ENCODE results near the gene RIOX2.
A peak's percentile ranks its signal among the peaks of the same experiment; 100 is the strongest.

Gene RIOX2

DNA sequence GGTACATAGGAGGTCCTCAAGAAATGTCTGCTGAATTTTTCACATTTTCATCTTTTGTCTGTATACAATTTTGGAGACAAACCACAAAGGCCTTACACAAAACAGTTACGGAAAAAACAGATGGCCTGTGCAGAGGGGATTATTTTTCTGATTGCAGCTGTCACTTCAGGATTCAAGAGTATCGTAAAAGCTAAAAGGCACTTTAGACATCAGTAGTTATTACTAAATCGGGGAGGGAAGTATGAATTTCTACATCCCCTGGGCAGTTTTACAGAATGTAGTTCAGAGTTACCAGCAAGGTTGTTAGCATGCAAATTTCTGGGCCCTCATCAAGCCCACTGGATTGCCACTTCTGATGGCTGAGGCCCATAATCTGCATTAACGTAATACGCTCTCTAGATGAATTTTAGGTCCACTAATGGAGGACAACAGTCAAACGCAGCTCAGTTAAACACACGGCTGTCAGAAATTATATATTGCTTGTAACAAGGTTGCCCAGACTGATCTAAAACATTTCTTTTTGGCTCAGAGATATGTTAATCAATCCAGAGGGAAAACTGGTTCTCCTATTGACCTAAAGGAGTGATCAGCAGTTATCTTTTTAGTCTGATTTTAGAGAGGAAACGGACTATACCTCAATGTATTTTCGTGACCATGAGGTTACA lies 1.1 kb downstream of the RIOX2 start:
- Histone ChIP-seq H3K9ac (peak overlapping the region; percentile 74), H3K27ac (peak overlapping the region; percentile 76), H3K27me3 (no peaks in the 10 kb centered on the region), H3K4me2 (peak overlapping the region; percentile 95), H3K4me3 (peak overlapping the region; percentile 74), H3K36me3 (peaks cover 15% of the 10 kb centered on the region), H3K4me1 (peaks cover 45% of the 10 kb centered on the region), H3K9me3 (no peaks in the 10 kb centered on the region), H4K20me1 (peaks cover 32% of the 10 kb centered on the region)
- no peak for TF ChIP-seq Cebpa-rat (IDR thresholded peaks at IDR 0.05)

- H3K9ac ChIP-seq, result no peak overlapping the region
- H4K20me1 ChIP-seq, result peaks cover 38% of the 10 kb centered on the region
- H3K27me3 ChIP-seq, result no peaks in the 10 kb centered on the region
- H3K4me1 ChIP-seq, result peaks cover 44% of the 10 kb centered on the region
- peak overlapping the region; percentile 95 for H3K4me2 ChIP-seq
- H3K27ac ChIP-seq, result no peak overlapping the region
- TF ChIP-seq Cebpa-rat (IDR thresholded peaks at IDR 0.05), result no peak
- peaks cover 25% of the 10 kb centered on the region for H3K36me3 ChIP-seq
- no peaks in the 10 kb centered on the region for H3K9me3 ChIP-seq
- no peak overlapping the region for H3K4me3 ChIP-seq
Measured at GRCh38 chr3:97970156-97970555, 2.1 kb downstream of the RIOX2 start.

GRCh38 chr3:97969541-97969940 lies 2.7 kb downstream of the RIOX2 start:
- H3K9ac ChIP-seq, result no peak overlapping the region
- no peaks in the 10 kb centered on the region for H3K27me3 ChIP-seq
- no peak for TF ChIP-seq Cebpa-rat (IDR thresholded peaks at IDR 0.05)
- peaks cover 40% of the 10 kb centered on the region for H4K20me1 ChIP-seq
- peaks cover 31% of the 10 kb centered on the region for H3K36me3 ChIP-seq
- H3K4me3 ChIP-seq, result no peak overlapping the region
- H3K4me1 ChIP-seq, result peaks cover 38% of the 10 kb centered on the region
- H3K9me3 ChIP-seq, result no peaks in the 10 kb centered on the region
- no peak overlapping the region for H3K27ac ChIP-seq
- H3K4me2 ChIP-seq, result peak overlapping the region; percentile 95

DNA sequence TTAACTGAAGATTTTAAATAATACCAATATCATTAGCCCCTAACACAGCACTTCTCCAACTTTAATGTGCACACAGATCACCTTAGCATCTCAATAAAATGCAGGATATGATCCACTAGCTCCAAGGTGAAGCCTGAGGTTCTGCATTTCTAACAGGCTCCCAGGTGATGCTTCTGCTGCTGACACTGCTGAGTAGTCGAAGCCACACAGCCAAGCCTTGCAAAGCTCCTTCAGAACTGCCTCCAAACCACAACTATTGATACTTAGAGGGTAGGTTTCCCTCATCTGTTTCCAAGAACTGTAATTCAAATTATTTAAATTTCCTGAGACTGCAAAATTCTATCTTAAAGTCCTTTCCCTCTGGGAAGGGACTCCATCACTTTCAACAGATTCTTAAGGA lies 3.9 kb downstream of the RIOX2 start:
- H4K20me1 ChIP-seq, result peaks cover 52% of the 10 kb centered on the region

DNA sequence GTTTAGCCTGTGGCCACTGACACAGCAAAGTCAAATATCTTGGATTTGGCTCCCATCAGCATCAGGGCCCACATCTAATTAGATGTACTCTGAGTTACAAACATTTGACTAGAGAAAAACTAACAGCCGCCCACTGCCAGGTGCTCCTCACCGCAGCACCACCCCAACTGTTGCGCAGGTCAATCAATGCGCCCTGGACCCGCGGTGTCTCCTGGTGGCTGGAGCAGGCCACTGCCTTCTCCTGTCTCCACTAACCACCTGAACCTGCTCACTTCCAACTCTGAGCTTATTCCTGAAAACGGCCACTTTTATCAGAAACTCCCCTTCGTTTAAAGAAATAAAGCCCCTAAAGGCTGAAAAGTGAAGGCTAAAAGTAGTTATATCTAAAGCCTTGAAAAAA lies 4.3 kb downstream of the RIOX2 start:
- H3K27ac ChIP-seq, result no peak overlapping the region
- H3K9me3 ChIP-seq, result no peaks in the 10 kb centered on the region
- H3K36me3 ChIP-seq, result peaks cover 47% of the 10 kb centered on the region
- peaks cover 56% of the 10 kb centered on the region for H4K20me1 ChIP-seq
- H3K9ac ChIP-seq, result no peak overlapping the region
- H3K27me3 ChIP-seq, result no peaks in the 10 kb centered on the region
- H3K4me2 ChIP-seq, result no peak overlapping the region
- H3K4me3 ChIP-seq, result no peak overlapping the region
- H3K4me1 ChIP-seq, result peaks cover 35% of the 10 kb centered on the region
- no peak for TF ChIP-seq Cebpa-rat (IDR thresholded peaks at IDR 0.05)

More for the DNA sequence above, 3.9 kb downstream of the RIOX2 start:
- H3K4me2 ChIP-seq, result no peak overlapping the region
- peaks cover 38% of the 10 kb centered on the region for H3K4me1 ChIP-seq
- no peak overlapping the region for H3K27ac ChIP-seq
- H3K36me3 ChIP-seq, result peaks cover 42% of the 10 kb centered on the region
- TF ChIP-seq Cebpa-rat (IDR thresholded peaks at IDR 0.05), result no peak
- H3K4me3 ChIP-seq, result no peak overlapping the region
- no peaks in the 10 kb centered on the region for H3K27me3 ChIP-seq
- no peaks in the 10 kb centered on the region for H3K9me3 ChIP-seq
- no peak overlapping the region for H3K9ac ChIP-seq

DNA sequence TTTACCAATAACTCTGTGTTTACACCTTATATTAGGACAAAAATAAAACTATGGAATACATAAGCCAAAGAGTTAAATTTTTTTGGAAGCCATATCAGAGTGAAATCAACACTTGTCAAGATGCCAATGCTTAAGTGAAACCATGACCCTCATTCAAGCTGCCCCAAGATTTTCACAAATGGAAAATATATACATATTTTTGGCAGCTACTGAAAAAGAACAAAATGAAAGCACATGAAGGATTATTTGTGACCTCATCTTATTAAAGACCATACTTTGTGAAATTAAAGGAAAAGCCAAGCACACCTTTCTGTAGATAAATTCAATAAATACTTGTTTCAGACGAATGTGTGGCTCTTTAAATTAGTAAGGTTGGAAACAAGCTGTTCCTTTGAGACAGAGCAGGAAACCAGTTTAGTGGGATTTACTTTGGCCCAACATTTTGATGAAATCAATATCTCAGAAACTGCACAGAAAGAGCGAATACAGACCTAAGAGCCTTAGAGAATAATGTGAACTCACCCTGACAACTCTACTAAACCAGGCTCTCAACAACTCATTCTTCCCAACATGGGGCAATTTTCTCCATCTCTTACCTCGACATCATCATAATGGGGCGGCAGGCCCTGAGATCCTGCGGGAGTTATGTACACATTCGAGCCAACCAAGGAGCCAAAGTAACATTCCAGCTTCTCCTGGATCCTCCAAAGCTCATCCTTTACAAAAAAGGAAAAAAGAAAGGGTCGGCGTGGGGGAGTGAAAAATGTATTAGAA lies 11.1 kb downstream of the RIOX2 start:
- no peak overlapping the region for H3K4me2 ChIP-seq
- H3K27me3 ChIP-seq, result no peaks in the 10 kb centered on the region
- H3K9me3 ChIP-seq, result no peaks in the 10 kb centered on the region
- no peak overlapping the region for H3K9ac ChIP-seq
- no peak overlapping the region for H3K27ac ChIP-seq
- peaks cover 40% of the 10 kb centered on the region; the same call in 1 of the 2 replicates for H4K20me1 ChIP-seq
- H3K4me3 ChIP-seq, result no peak overlapping the region
- H3K4me1 ChIP-seq, result peaks cover 12% of the 10 kb centered on the region
- TF ChIP-seq Cebpa-rat (IDR thresholded peaks at IDR 0.05), result no peak
- H3K36me3 ChIP-seq, result peaks cover 94% of the 10 kb centered on the region

- no peaks in the 10 kb centered on the region for H3K27me3 ChIP-seq
- peaks cover 12% of the 10 kb centered on the region for H3K4me1 ChIP-seq
- peaks cover 38% of the 10 kb centered on the region; the same call in 1 of the 2 replicates for H4K20me1 ChIP-seq
- H3K27ac ChIP-seq, result no peak overlapping the region
- H3K9ac ChIP-seq, result no peak overlapping the region
- no peak for TF ChIP-seq Cebpa-rat (IDR thresholded peaks at IDR 0.05)
- no peak overlapping the region for H3K4me3 ChIP-seq
- peaks cover 94% of the 10 kb centered on the region for H3K36me3 ChIP-seq
- no peak overlapping the region for H3K4me2 ChIP-seq
- H3K9me3 ChIP-seq, result no peaks in the 10 kb centered on the region
Measured at GRCh38 chr3:97960551-97960950, 11.7 kb downstream of the RIOX2 start.

DNA sequence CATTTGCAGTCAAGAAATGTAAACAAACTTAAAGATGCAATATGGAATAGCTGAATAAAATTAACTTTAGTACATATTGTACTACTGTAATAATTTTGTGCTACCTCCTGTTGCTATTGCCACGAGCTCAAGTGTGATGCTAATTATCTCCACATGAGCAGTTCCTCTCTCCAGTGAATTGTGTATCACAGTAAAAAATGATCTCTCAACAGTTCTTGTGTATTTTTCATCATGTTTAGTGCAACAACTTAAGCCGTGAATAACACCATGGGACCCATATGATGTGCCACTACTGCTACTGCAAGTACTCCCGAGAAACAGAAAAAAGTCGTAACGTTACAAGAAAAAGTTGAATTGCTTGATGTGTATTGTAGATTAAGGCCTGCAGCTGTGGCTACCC lies 12.4 kb downstream of the RIOX2 start:
- no peaks in the 10 kb centered on the region for H3K9me3 ChIP-seq
- peaks cover 32% of the 10 kb centered on the region; the same call in 1 of the 2 replicates for H4K20me1 ChIP-seq
- H3K9ac ChIP-seq, result no peak overlapping the region
- no peak overlapping the region for H3K27ac ChIP-seq
- peaks cover 94% of the 10 kb centered on the region for H3K36me3 ChIP-seq
- H3K4me1 ChIP-seq, result peaks cover 17% of the 10 kb centered on the region
- TF ChIP-seq Cebpa-rat (IDR thresholded peaks at IDR 0.05), result no peak
- H3K4me3 ChIP-seq, result no peak overlapping the region
- H3K4me2 ChIP-seq, result no peak overlapping the region
- H3K27me3 ChIP-seq, result no peaks in the 10 kb centered on the region

GRCh38 chr3:97958796-97959195 lies 13.4 kb downstream of the RIOX2 start:
- Histone ChIP-seq H3K9me3 (no peaks in the 10 kb centered on the region), H3K36me3 (peaks cover 94% of the 10 kb centered on the region), H3K27me3 (no peaks in the 10 kb centered on the region), H3K27ac (0 out of 2 replicates have a peak overlapping the region, but pooled peaks have one; percentile 13), H3K4me1 (peaks cover 18% of the 10 kb centered on the region), H4K20me1 (peaks cover 24% of the 10 kb centered on the region; the same call in 1 of the 2 replicates), H3K4me2 (peak overlapping the region; percentile 47), H3K4me3 (no peak overlapping the region), H3K9ac (no peak overlapping the region)
- TF ChIP-seq Cebpa-rat (IDR thresholded peaks at IDR 0.05), result no peak

DNA sequence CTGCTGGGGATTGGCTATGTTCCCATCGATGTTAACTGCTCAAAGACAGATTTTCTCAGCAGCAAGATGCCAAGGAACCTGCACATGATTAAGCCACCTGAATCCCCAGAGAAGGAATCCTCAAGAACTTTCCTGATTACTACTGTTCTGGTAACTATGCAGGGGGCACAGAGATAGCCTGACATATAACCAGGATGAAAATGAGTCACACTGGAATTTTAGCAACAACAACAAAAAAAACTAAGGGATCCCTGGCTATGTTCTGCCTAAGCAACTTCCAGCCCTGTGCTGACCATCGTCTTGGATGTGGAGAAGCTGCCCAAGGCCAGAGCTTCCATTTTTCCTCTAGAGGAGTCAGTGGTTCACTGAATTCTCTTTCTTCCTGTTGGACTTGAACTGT lies 13.8 kb downstream of the RIOX2 start:
- H3K9ac ChIP-seq, result no peak overlapping the region
- peaks cover 18% of the 10 kb centered on the region for H3K4me1 ChIP-seq
- no peak overlapping the region for H3K4me3 ChIP-seq
- H3K9me3 ChIP-seq, result no peaks in the 10 kb centered on the region
- TF ChIP-seq Cebpa-rat (IDR thresholded peaks at IDR 0.05), result no peak
- H3K27me3 ChIP-seq, result no peaks in the 10 kb centered on the region
- no peak overlapping the region for H3K27ac ChIP-seq
- peaks cover 20% of the 10 kb centered on the region; the same call in 1 of the 2 replicates for H4K20me1 ChIP-seq
- peak overlapping the region; percentile 47 for H3K4me2 ChIP-seq
- H3K36me3 ChIP-seq, result peaks cover 94% of the 10 kb centered on the region
